Jurkat, Clone E6-1 (cell line): ENCODE measurements around the gene PEBP1.

Experiments
- DNase-seq: peaks from one replicate; pipeline ENCODE4 v3.0.0-alpha.2; 2011; ENCODE audit warnings: low read depth, low spot score
- H3K4me3 ChIP-seq: 2 replicates; pipeline ENCODE4 v1.5.1; 2011; ENCODE audit warnings: mild to moderate bottlenecking, low read length, control low read depth, moderate library complexity

Gene PEBP1

DNA sequence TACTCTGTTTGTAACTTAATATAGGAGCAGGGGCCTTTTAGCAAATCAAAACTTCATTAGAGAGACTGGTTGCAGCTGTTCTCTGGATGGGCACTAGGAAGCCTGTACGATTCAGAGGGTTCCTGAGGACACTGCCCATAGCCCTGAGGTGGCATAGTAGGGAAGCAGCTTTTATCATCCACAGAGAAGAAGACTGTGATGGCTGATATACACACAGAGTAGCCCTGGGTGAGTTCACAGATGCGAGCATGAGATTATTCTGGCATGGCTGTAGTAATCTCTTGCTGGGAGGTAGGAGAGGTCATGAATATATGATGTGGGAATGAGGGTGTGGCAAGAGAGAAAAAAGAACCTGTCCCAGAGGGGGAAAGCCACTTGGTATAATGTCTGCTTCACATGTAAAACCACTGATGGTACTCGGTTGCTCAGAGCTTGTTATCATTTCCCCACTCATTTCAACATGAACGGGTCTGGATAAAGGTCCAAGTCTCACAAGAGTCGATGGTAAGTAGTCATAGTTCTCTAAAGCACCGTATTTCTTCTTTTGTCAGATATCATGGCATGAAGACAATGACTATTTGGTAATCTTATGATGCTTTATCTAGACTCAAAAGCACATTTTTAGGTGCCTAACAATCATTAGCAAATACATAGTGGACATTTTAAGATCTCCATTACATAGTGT lies 52.0 kb downstream of the PEBP1 start:
- DNase-seq = no peak

GRCh38 chr12:118188690-118189371 lies 52.9 kb downstream of the PEBP1 start:
- no peak overlapping the region for H3K4me3 ChIP-seq
- no peak for DNase-seq

More for the DNA sequence above, 52.0 kb downstream of the PEBP1 start:
- H3K4me3 ChIP-seq = no peak overlapping the region

DNA sequence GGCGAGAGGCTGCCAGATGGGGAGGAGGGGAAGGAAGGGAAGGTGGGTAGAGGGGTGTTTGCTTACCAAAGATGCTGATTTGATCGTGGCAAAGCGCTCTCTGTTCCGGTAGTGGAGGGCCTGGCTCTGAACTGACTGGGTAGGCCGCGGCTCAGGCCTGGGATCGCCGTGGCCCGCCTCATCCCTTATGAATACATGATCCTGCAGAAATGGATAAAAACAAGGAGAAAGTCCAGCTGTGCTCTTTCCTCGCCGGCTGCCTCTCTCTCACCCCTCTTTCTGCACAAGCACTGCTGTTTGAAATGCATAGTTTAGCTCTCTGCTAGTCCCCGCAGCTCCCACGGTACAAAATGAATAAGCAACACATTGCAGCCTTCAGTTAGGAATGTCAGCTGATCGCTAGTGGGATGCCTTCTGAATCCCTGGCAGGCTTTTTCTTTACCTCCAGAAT lies 53.8 kb downstream of the PEBP1 start:
- H3K4me3 ChIP-seq = no peak overlapping the region
- no peak for DNase-seq

DNA sequence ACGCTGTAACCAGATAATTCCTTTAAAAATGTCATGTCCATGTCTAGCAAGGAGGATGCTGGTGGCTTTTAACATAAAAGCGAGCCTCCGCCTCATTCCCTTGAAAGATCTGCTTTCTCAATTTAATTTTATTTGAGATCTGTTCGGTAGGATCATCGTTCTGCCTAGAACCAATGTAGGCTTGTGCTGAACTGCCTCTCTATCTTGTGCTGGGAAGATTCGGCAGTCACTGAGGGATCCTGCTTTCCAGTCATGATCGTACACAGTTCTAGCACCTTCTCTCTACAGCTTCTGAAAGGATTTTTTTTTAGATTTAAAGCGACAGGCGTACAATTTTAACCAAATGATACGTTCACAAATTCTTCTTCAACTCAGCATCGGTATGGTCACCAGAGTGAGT lies 54.3 kb downstream of the PEBP1 start:
- no peak for DNase-seq
- no peak overlapping the region for H3K4me3 ChIP-seq

DNA sequence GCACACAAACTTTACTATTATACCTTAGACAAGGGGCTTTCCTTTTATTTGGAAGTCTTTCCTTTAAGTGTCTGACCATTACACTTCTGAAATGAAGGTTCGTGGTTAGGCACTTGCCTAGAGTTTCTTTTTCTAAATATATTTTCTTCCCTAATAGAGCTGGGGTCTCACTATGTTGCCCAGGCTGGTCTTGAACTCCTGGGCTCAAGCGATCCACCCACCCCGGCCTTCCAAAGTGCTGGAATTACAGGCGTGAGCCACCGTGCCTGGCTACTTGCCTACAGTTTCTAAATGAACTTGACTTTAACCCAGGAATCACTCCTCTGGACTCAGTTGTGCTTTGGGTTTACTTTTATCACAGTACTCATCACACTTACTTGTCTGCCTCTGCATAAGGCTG lies 57.6 kb downstream of the PEBP1 start:
- DNase-seq = no peak
- no peak overlapping the region for H3K4me3 ChIP-seq

- H3K4me3 ChIP-seq = no peak overlapping the region
- no peak for DNase-seq
These were observed 58.0 kb downstream of the PEBP1 start for GRCh38 chr12:118193958-118194357.
